ENCODE data around the gene KLF14.
"Not testable (repeated sequence)": the region's sequence is repeated elsewhere in the genome, so short reads cannot be mapped to it uniquely, and the experiment has no call there.

The KLF14 gene

DNA sequence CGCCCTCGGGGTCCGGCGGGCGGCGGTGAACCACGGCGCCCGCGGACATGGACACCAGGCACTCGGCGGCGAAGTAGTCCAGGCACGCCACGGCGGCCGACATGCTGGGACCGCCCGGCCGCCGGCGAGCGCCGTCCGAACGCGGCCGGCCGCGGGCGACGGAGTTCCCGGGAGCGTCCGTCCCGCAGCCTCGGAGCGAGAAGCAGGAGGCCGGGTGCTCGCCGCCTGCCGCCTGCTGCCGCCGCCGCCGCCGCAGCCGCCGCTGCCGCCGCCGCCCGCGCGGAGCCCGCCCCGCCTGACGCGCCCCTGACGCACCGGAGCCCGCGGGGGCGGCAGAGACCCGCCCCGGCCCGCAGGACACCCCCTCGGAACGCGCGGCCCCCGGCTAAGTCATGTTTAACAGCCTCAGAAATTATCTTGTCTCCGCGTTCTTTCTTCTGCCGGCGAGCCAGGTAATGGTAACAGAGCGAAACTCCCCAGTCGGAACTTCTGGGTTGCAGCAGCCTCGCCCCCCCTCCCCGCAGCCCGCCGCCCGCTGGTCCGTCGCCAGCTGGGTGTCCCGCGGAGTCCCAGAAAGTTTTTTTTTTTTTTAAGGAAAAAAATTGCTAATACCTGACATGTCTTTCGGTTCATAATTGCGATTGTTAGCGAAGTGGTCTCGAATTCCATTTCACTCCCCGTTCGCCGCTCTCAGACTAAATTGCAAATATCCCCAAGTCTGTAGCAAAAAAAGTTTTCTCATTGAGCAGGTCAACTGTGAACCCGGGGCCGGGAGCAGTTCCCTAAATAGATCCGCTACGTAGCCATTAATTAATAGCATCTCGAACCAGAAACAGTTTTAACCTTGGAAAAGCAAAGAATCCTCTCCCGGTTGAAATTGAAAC, at the start of gene KLF14:
Gene KLF14, minus strand, starts transcription at position 277 of the 884 bp plus-strand sequence. Its CDS starts 174 bp downstream, at position 103.
- peak; percentile 42 for DNase-seq

DNA sequence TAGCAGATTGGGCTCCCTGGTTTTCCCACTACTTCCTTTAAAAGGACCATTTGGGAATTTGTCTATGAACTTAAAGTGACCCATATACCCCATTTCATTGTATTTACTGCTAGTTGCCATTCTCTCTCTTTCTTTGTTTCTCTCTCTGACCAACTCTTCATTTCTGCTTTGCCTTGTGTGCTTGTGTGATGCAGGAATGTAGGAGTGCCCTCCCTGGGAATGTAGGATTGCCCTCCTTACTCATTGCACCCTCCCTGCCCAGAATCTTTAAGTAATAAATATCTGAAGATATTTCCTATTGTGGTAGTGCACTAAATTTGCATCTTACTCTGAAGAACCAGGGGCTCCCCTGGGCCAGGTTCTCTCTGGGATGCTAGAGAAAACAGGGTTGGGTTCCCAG, 47.3 kb upstream of the KLF14 start:
- no peak for DNase-seq

DNA sequence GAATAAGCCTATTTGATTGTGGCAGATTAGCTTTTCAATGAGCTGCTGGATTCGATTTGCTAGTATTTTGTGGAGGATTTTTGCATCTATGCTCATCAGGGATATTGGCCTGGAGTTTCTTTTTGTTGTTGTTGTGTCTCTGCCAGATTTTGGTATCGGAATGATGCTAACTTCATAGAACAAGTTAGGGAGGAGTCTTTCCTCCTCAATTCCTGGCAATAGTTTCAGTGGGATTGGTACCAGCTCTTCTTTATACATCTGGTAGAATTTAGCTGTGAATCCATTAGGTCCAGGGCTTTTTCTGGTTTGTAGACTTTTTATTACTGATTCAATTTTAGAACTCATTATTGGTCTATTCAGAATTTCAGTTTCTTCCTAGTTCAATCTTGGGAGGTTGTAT, 43.4 kb upstream of the KLF14 start:
- no peak for DNase-seq

DNA sequence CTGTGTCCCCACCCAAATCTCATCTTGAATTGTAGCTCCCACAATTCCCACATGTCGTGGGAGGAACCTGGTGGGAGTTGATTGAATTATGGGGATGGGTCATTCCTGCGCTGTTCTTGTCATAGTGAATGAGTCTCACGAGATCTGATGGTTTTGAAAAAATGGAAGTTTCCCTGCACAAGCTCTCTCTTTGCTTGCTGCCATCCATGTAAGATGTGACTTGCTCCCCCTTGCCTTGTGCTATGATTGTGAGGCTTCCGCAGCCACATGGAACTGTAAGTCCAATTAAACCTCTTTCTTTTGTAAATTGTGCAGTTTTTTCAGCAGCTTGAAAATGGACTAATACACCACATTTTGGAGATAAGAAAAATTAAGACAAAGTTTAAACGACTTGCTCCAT, 38.4 kb upstream of the KLF14 start:
- not testable (repeated sequence) for DNase-seq

DNA sequence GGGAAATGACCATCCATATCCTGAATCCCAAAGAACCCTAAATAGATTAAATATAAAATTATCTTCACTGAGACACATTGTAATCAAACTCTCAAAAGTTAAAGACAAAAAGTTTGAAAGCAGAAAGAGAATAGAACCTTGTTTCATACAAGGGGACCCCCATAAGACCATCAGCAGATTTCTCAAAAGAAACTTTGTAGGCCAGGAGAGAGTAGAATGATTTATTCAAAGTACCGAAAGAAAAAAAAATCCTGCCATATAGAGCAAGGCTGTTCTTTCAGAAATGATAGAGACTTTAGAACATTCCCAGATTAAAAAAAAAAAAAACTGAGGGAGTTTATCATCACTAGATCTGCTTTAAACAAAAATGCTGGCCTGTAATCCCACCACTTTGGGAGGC, 34.8 kb upstream of the KLF14 start:
- no peak for DNase-seq

DNA sequence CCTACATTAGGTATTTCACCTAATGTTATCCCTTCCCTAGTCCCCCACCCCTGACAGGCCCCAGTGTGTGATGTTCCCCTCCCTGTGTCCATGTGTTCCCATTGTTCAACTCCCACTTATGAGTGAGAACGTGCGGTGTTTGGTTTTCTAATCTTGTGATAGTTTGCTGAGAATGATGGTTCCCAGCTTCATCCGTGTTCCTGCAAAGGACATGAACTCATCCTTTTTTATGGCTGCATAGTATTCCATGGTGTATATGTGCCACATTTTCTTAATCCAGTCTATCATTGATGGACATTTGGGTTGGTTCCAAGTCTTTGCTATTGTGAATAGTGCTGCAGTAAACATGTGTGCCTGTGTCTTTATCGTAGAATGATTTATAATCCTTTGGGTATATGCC, 30.6 kb upstream of the KLF14 start:
- DNase-seq = not testable (repeated sequence)

DNA sequence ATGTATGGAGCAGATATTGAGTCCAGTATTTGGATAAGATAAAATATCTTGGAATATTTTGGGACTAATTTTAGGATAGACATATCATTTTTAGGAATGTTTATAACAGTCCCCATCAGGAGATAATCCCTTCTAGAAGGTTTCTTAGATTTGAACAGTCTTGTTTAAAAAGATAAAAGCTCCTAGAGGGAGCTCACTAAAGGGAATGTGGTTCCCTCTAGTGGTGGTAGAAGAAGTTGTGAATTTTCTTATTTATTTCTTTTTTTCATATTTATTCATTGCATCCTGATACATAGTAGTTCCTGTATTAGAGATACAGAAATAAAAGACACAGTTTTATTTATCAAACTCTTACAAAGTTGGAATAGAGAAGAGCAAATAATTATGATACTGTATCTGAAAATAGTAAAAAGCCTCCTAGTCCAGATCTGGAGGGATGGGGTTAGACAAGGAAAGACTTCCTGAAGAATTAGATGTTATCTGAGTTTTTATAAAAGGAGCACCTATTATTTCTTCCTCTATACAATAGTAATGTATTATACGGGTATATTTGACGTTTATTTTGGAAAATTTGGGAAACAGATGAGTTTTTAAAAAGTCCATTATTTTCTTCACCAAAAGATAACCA, 24.5 kb upstream of the KLF14 start:
- DNase-seq = peak; percentile 72

DNA sequence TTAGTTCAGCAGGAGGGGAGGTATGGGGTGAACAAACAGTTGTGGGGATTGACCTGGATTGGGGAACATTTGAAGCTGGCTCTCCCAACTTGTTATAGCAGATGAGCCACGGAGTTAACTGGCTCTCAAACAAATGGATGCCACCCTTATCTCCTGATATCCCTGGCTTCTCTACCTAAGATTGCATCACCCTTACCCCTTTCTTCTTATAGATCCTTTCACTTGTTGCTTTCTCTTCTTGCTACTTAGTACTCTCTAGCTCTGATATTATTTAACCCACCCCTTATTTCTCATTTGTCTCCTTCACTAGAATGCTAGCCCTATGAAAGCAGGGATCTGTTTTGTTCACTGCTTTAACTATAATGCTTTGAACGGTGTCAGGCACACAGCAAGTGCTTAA, 22.3 kb upstream of the KLF14 start:
- no peak for DNase-seq

DNA sequence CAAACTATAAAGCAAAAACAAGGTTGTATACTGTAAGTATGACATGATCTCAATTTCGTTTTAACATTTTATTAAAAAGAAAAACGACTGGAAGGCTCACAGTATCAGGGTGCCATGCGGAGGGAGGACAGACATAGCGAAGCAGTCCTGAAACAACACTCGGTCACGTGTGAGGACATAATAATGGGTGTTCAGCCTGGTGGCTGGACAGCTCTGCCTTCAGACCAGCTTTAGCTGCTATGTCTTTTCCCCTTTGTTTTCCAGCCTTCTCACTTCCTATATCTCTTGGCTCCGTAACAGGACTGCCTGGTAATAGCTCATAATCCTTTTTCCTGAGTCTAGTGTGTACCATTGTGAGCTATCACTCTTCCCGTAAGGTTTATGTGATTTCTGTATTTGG, 18.4 kb upstream of the KLF14 start:
- no peak for DNase-seq

DNA sequence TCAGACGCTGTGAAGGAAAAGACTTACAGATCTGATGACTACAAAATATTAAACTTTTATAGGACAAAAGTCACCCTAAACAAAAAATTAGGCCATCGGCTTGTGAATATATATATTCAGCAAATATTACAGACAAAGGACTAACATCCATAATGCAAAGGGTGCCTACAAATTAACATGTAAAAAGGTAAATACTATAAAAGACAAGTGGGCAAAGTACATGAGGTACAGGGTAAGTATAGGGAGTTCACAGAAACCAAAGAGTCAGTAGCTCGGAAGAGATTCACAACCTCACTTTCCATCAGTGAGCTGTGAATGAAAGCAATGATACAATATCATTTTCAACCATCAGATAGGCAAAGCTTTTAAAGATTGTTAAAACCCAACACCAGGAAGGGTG, 16.7 kb upstream of the KLF14 start:
- no peak for DNase-seq

DNA sequence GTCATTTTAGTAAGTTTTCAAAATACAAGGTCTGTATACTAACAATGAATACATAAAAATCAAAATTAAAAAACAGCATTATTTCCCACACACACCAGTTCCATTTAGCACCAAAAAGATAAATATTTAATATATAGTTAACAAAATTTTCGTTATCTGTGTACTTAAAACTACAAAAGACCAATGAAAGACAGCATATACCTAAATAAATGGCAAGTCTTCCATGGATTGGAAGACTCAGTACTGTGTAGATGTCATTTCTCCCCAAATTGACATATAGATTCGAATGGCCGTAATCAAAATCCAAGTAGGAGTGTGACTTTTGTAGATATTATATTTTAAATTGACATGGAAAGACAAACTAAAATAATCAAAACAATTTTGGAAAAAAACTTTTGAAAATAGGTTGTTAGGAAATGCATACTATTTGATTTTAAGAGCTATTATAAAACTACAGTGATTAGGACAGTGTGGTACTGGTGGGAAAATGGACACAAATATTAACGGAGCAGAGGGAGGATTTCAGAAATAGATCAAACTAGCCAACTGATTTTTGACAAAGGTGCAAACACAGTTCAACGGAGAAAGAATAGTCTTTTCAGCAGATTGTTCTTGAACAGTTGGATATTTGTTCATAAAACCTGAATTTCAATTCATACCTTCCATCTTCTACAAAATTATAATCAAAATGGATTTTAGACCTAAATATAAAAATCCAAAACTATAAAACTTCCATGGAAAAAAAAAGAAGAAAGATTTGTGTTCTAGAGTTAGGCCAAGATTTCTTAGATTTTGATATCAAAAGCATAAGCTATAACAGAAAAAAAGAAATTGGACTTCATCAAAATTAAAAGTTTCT, 14.8 kb upstream of the KLF14 start:
- DNase-seq = no peak

DNA sequence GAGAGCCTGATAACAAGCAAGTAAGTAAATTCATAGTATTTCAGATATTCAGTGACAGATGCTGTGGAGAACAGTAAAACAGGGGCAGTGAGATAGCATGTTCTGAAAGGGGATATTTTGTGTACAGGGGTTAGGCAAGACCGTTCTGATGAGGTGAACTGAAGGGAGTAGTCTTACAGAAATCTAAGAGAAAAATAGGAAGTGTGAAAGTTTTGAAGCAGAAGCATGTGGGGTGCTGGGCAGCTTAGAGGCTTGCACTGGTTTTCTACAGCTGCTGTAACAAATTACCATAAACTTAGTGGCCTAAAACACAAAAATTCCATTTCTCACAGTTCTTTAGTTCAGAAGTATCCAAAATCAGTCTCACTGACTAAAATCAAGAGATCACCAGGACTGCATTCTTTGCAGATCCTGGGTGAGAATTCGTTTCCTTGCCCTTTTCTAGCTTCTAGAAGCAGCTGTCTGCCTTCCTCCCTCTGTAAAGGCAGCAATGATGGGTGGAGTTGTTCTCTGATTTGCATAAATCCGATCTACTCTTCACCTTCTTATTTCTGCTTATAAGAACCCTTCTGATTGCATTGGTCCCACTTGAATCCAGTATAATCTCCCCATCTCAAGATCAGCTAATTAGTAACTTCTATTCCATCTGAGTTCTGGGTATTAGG, 7.5 kb upstream of the KLF14 start:
- no peak for DNase-seq

DNA sequence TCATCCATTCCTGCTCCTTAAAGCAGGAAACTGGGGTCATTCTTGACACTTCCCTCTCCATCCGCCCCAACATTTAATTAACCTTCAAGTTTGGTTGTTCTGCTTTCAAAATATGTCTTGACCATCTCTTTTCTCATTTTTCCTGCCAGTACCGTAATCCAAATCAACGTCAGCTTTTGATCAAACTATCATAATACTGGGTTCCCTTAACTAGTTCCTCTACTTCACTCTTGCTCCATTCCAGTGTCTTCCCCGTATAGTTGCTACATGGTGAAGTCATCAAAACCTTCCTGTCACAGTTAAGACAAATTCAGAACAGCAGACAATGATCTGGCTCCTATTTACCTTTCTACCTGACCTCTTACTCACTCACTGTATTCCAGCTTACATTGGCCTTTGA, 6.6 kb upstream of the KLF14 start:
- DNase-seq = no peak

DNA sequence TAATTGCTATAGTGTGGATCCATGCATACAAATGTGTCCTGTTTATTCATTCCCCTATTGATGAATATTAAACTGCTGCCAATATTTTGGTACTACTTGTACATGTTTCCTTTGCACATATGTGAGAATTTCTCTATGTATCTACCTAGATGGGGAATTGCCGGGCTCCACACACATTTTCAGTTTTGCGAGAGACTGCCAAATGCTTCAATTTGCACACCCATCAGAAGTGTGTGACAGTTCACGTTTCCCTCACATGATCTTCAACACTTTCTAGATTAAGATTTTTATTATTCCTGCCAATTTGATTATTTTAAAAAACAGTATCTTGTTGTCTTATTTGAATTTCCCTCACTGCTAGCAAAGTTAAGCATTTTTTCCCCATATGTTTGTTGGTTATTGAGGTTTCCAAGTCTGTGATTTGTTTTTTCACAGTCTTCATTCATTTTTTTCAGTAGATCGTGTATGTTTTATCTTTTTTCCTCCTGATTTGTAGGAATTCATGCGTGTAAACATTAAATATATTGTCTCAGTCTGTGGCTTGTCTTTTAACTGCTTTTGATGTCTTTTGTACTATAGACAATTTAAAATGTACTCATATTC, 2.4 kb upstream of the KLF14 start:
- DNase-seq = no peak

DNA sequence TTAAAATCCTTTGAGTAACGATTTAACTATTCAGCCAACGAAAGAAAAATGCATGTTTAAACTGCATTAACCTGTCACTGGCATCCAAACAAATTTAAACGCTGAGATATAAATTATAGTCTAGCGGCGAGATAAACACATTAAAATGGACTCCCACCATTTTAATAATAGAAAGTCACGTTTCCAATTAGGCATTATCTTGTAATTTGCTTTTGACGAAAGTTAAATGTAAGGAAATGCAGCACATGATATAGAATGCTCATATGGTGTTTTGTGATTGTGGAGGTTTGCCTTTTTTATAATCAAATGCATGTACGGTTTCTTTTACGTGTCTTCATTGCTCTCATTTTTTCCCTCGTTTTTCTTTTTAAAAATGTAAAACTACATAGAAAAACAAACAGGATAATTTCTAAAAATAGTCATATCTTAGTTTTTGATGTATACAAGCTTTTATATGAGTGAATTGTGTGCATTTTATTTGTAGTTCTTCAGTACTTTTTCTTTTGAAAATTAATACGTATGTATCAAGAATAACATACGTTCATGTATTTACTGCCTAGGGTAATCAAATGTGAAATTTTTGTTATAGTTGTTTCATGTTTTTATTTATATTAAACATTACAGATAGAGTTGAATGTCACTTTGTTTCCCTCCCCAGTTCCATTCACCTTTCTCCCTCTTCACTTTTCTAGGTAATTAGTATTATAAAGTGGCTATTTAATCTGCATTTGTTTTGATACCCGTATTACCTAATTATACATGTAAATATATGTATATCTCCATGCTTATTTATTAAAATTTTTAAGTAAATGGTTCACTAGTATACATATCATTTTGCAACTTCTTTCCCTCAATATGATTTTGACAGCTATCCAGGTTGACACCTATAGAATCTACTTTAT, 1.1 kb upstream of the KLF14 start:
- peak; percentile 10 for DNase-seq

DNA sequence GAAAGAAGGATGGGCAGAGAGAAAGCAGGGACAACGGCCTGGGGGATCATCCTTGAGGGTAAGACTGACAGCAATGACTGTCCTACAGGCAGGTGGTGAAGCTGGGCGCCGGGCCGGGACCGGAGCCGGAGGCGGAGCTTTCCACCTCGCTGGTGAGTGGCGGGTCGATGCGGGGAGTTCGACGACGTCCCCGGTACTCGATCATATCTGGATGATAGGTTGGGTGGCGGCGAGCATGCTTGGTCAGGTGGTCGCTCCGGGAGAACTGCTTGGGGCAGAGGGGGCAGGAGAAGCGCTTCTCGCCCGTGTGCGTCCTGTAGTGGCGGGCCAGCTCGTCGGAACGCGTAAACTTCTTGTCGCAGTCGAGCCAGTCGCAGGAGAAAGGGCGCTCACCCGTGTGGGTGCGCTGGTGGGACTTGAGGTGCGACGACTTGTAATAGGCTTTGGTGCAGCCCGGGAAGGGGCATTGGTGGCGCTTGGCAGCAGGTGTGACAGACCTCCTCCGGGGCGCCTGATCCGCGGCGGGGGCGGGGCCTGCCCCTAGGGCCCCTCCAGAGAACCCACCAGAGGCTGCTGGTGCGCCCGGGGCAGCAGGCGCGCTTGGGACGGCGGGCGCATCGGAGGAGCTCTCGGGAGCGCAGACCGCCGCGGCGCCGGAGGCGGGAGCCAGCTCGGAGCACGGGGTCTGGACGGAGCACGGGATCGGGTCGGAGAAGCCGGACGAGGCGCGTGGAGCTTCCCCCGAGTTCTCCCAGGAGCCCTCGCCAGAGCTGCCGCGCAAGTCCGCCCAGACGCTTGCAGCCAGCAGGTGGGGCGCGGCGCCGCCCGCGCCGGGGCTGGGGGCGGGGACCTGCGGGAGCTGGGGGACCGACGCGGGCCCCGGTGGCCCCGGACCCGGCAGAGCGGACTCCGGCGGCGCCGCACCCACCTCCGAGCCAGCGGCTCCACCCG, 752 bp downstream of the KLF14 start:
- peak; percentile 41 for DNase-seq

DNA sequence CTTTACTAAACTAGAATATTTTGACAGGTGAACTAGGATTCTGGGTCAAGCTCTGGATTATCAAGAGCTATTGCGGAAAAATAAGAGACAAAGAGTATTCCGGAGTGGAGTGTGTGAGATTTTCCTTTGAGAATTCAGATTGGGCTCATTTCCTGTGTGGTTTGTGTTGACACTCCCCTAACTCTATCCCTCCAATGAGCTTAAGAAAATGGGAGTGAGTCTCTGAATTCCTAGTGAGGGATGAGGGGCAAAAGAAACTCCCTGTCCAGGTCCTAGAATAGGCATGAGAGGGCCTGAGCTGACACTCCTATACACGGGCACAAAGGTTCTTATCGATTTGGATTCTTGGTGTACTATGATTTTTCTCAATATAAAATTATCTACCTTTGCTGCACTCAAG, 10.2 kb downstream of the KLF14 start:
- no peak for DNase-seq

DNA sequence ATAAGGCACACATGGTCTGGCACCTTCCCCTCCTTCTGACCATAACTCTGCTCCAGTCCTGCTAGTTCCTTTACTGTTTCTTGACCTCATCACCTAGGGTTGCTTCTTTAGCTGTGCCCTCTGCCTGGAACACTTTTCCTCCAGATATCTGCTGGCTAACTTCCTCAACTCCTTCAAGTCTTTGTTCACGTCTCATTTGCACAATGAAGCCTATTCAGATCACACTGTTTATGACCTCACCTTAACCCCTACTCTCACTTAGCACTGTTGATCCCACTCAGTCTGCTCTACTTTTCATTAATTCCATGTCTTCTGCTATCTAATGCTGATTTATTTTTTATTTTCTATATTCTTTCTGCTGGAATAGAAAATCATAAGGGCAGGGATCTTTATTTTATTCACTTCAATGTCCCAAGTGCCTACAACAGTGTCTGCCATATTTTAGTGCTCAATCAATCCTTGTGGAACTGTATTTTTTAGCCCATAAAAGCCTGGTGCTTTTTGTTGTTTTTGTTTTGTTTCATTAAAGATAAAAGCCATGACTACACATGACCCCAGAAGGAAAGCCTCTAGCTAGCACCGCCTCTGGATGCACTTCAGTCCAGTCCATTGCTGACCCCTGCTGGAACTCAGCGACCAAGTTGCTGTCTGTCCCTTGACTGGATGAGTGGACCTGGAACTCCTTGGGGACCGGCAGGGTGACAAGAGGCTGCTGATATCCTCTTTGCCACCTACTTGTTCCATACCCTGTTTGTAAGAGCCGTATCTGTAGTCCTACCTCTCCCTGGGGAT, 12.3 kb downstream of the KLF14 start:
- DNase-seq = peak; percentile 9

DNA sequence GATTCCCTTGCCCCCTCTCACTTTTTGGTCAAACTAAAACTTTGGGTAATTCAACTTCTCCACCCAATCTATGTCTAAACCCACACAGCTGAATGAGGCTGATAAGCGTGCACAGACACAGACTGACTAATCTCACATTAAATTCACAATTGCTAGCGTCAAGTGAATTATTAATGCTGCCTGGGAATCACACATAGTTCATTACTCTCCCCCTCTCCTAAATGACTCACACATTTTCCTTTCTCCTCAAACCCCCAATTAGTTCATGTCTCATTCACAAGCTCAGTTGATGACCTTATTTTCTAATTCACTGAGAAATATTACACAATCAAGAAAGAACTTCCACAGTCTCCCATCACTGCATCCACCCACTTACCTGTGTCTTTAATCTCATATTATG, 14.5 kb downstream of the KLF14 start:
- no peak for DNase-seq
